Measurements from ENCODE around the gene ZNF534.
"Not testable (repeated sequence)": the region's sequence is repeated elsewhere in the genome, so short reads cannot be mapped to it uniquely, and the experiment has no call there.

The ZNF534 gene

GRCh38 chr19:52498571-52498970 lies 69.6 kb downstream of the ZNF534 start:
- no peak for DNase-seq (ENCODE audit: low read depth in 2 of 2)

GRCh38 chr19:52500474-52500873 lies 71.5 kb downstream of the ZNF534 start:
- DNase-seq (ENCODE audit: low read depth in 2 of 2), result not testable (repeated sequence)

- not testable (repeated sequence) for DNase-seq (ENCODE audit: low read depth in 2 of 2)
These were observed 72.0 kb downstream of the ZNF534 start for GRCh38 chr19:52500991-52501390.

Measured in stimulated activated CD4-positive, alpha-beta T cell treated with anti-CD3 and anti-CD28 coated beads, Interleukin-12 subunit alpha, Interleukin-12 subunit beta, amount 100 ng/mL, for 24 hours (primary cell).